Measurements from ENCODE around the gene RAB40B.

The RAB40B gene

DNA sequence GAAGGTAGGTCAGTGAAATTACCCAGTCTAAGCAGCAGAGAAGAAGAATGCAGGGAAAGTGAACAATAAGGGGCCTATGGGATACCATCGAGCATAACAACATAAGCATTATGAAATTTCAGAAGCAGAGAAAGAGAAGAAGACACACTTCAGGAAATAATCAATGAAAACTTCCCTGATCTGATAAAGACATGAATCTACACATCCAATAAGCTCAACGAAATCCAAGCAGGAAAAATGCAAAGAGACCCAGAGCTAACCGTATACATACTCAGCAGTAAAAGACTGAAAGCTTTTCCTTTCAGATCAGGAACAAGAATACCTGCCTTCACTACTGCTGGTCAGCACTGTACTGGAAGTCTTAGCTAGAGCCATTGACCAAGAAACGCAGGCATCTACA is 88.8 kb downstream of the RAB40B start:
- FAIRE-seq (no peak), DNase-seq (ENCODE audit: insufficient read length, low spot score) (no peak)
- no peak for TF ChIP-seq CTCF (IDR thresholded peaks at IDR 0.05; ENCODE audit: insufficient read depth, missing control alignments)

- FAIRE-seq: no peak
- no peak for DNase-seq (ENCODE audit: insufficient read length, low spot score)
- TF ChIP-seq CTCF (IDR thresholded peaks at IDR 0.05; ENCODE audit: insufficient read depth, missing control alignments): no peak
Measured at GRCh38 chr17:82608816-82609215, 89.7 kb downstream of the RAB40B start.

DNA sequence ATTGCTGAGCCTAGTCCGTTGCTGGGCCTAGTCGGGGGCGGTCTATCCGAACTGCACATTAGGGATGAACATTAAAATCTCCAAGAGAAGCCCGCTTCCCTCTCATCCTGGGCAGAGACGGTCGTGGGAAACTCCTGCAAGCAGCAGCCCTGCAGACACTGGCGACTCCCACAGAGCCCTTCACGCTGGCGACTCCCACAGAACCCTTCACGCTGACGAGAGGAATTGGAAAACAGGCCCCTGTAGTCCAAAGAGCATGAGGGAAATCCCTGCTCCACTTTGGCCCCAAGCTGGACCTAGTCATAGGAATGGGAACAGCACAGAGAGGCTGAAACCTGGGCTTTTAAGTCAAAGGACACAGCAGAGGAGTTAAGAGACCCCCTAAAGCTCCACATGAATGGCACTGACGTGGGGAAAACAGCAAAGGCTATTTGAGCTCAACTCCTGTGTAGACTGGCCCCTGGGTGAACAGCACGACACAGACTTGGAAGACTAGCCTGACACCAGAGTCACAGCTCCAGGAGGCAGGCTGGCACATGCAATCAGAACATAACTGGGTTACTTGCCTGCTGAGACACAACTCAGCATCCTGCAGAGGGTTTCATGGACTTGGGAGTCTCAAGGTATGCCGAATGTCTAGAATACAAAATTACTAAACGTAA is 92.4 kb downstream of the RAB40B start:
- TF ChIP-seq CTCF (IDR thresholded peaks at IDR 0.05; ENCODE audit: insufficient read depth, missing control alignments): no peak
- no peak for DNase-seq (ENCODE audit: insufficient read length, low spot score)
- FAIRE-seq: no peak
